Hypothalamus (tissue), 51 donors: ENCODE data around the gene SIK3.
A peak's percentile ranks its signal among the peaks of the same experiment; 100 is the strongest.

Experiments used
- DNase-seq, 51 donors: peaks; one replicate each; lab custom pipeline; 2025; lab: John Stamatoyannopoulos, UW

SIK3 gene

GRCh38 chr11:116938471-116939070 is 159.7 kb downstream of the SIK3 start:
- DNase-seq, result no peak

GRCh38 chr11:116936754-116937446 is 161.3 kb downstream of the SIK3 start:
- DNase-seq, result no peak

DNA sequence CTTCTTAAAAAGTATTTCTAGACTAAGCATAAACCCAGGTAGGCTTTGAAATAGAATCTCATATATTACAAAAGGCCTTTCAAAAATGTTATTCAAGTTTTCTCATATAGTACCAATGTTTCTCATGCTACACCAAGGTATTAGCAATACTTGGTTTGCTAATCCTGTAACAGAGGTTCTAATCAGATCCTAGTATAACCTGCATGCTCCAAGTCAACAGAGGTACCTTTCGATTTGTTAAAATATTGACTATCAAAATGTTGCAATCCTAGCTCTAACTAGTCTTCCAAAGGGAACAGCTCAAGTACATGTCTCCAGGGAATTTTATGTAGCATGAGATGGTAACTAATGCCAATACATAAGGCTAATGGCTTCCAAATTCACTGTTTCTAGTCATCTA is 162.7 kb downstream of the SIK3 start:
- no peak for DNase-seq

DNA sequence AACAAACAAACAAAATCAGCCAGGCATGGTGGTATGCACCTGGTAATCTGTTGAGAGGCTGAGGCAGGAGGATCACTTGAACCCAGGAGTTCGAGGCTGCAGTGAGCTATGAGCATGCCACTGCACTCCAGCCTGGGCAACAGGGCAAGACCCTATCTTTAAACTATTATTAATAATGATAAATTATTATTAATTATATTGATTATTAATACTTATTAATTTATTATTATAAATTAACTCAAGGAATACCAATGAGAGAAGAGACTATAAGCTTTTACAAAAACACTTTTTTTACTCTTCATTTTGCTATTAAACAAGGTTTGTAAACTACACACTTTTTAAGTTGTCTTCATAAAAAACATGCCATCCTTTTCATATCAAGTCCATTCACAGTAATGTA is 163.1 kb downstream of the SIK3 start:
- DNase-seq, result no peak

DNA sequence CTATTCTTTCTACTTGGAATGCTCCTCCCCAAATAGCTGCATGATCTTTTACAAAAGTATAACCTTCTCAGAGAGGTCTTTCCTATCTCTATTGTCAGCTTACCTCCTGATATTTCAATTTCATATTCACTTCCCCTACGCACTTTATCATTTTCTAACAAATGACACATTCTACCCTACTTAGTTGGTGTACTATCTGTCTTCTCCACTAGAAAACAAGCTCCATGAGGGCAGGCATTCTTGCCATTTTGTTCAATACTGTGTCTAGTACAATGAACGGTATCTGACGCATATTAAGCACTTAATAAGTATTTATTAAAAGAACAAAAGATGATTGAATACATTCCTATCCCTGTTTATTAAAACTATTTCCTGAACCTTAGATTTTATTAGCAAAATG is 164.3 kb downstream of the SIK3 start:
- no peak for DNase-seq

DNA sequence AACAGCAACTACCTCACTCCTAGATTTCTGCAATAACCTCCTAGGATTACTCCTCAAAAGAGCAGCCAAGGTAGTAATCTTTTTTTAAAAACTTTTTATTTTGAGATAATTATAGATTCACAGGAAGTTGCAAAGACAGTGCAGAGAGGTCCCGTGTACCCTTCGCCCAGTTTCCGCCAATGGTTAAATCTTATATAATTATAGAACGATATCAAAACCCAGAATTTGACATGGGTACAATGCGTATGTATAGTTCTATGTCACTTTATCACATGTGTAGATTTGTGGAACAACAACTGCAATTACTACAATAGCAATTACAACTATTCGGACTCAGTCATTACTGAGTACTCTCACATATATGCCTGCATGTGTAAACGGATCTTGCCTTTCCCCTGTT is 166.0 kb downstream of the SIK3 start:
- DNase-seq, result no peak

- DNase-seq, result no peak
Observed at GRCh38 chr11:116931206-116931953, 166.8 kb downstream of the SIK3 start.

DNA sequence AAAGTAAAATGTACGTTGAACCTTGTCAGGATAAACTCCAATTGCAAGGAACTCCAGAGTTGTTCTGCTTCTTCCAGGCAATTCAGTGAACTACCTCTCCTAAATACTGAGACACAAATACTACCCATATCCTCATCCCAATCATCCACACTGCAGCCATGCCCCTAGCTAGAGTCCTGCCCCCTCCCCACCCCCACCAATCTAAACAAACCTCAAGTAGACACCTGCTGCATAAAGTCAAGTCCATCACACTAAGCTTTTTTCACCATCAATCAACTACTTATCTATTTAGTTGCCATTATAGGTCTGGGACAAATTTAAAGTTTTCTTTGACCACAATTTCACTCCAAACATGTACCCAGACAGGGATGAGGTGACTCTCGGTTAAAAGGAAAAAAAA is 167.6 kb downstream of the SIK3 start:
- DNase-seq, result no peak

GRCh38 chr11:116930177-116930576 is 168.1 kb downstream of the SIK3 start:
- DNase-seq, result peak in 10 of 51 donors; percentile 2 to 29 (median 12)

DNA sequence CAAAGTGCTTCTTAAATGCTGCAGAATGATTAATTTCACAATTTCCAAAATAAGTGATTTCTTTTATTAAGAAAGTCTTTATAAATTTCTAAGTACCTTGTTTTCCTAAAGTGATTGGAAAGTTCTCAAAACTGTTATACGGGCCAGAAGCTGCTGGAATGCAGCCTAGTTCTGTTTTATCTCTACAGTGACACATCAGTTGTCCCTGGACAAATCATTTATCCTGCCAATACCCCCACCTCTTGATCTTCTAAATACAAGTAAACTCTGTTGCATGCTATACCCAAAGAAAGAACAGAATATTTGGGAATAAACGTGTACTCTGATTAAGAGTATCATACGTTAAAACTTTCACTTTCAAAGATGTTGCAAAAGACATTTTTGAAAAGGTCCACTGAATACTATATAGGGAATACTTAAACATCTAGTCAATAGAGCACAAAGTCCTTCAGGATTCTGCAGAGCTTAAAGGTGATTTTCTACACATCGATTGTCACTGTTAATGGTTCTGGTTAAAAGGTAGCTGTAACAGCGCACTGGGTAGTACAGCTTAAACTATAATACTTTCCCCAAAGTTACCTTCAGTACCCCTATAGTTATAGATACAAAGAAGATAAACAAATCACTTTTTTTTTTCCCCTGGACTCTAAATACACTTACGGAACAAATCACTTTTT is 168.7 kb downstream of the SIK3 start:
- no peak for DNase-seq

DNA sequence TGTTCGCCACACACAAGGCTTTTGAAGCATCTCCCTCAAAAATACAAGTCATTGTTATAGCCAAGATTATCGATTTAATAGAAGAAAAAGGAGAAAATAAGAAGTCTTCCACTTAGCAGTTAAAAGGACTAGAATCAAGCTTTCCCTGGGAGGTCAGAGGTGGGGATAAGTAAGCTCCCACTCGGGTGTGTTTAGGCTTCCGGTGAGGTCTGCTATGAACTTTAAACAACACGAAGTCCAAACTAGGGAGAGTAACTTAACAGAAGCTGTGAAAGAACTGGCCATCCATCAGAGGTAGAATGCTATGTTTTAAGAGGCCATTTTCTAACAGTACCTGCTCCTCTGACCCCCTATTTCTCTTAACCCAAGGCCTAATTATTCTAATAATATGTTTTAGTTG is 169.4 kb downstream of the SIK3 start:
- no peak for DNase-seq

- DNase-seq, result no peak
Observed at GRCh38 chr11:116928102-116928777, 170.0 kb downstream of the SIK3 start.

- DNase-seq, result no peak
Observed at GRCh38 chr11:116927163-116927974, 170.9 kb downstream of the SIK3 start.

DNA sequence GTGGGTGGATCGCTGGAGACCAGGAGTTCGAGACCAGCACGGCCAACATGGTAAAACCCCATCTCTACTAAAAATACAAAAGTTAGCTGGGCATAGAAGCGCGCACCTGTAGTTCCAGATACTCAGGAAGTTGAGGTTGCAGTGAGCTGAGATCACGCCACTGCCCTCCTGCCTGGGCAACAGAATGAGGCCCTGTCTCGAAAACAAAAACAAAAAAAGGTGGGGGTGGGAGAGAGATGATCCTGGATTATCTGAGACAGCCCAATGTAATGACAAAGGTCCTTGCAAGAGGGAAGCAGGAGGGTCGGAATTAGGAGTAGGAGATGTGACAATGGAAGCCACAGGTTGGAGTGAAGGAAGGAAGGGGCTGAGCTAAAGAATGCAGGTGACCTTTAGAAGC is 173.2 kb downstream of the SIK3 start:
- DNase-seq, result no peak

- no peak for DNase-seq
Observed at GRCh38 chr11:116918925-116919655, 179.1 kb downstream of the SIK3 start.

GRCh38 chr11:116917632-116918031 is 180.6 kb downstream of the SIK3 start:
- DNase-seq, result no peak

DNA sequence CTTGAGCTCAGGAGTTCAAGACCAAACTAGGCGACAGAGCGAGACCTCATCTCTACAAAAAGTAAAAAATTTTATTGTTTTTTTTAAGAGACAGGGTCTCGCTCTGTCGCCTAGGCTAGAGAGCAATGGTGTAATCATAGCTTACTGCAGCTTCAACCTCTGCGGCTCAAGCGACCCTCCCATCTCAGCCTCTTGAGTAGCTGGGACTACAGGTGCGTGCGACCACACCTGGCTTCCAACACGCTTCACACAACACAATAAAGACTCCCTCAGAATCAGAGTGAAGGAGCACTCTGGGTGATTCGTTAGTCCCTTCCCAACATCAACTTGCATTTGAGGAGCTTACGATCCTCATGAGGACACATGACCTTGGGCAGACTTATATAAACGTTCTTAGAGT is 181.3 kb downstream of the SIK3 start:
- DNase-seq, result no peak

GRCh38 chr11:116916052-116916451 is 182.2 kb downstream of the SIK3 start:
- DNase-seq, result no peak

GRCh38 chr11:116913000-116913399 is 185.2 kb downstream of the SIK3 start:
- DNase-seq, result no peak
